Tibial nerve (tissue), 3 donors: ENCODE results near the gene PDE6D.

ENCODE experiments used
- CTCF ChIP-seq, 5 experiments: fragments of 200-600 bp in 3 of 5; fragments of 450-650 bp in 2 of 5; sonication (generic) in 3 of 5; IDR thresholded peaks; one replicate each; pipeline ENCODE4 v1.5.1; 2016 to 2019; ENCODE audit warnings: antibody characterized with exemption in 5 of 5, mild to moderate bottlenecking in 3 of 5, moderate library complexity in 2 of 5
- POLR2A ChIP-seq, 2 donors: fragments of 450-650 bp; IDR thresholded peaks; one replicate each; pipeline ENCODE4 v1.6.1; 2017; ENCODE audit warnings: antibody characterized with exemption in 2 of 2, mild to moderate bottlenecking in 2 of 2, moderate library complexity in 2 of 2

DNA sequence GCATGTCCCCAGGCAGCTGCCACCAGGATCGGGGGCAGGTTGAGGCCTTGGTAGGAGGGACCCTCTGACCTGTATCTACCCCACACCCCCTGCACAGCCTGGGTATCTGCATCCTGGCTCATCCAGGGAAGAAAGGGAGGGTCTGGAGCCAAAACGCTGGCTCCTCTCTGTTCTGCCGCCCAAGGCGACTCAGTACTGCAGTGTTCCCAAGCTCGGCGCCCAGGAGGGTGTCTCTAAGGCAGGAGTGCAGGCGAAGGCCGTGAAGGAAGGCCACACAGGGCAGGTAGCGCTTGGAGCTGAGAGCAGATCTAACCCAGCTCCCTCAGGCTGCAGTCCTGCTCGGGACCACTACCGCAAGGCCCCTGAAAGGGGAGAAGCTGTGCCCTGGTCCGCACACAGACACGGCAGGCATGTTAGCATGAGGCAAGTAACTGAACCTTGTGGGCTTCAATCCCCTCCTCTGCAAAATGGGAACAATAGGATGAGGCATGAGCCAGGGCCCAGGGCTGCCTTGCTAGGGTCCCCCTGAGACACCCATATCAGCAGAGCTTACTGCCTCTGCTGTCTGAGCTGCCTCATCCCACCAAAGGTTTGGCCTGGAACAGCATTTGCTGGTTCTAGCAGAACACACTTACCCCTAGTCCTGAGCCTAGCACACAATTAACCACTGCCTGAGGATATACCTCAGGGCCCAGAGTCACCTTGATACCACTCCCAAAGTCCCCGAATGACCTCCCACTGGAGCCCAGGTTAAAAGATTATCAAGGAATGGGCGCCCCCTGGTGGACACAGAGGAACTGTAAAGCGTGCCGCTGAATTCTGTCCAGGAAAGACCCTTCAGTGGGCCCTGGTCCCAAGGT lies 66.2 kb downstream of the PDE6D start:
- TF ChIP-seq CTCF (IDR thresholded peaks at IDR 0.05) (peak; percentile 80 to 97 (median 92)), POLR2A (IDR thresholded peaks at IDR 0.05) (no peak)
